Endodermal cell (in vitro differentiated cells): ENCODE measurements around the gene CCSER1. TPM values are rescaled to one million over a fixed set of nuclear protein-coding genes. Genes with fewer than 3 reads are reported as not detected.

Experiments used
- DNase-seq: peaks from one replicate; pipeline ENCODE4 v3.0.0-alpha.2; 2017
- H3K27ac ChIP-seq: 2 replicates; pipeline ENCODE4 v1.5.1; 2013; ENCODE audit warnings: mild to moderate bottlenecking, low read depth, low read length, moderate library complexity
- H3K27me3 ChIP-seq: 2 replicates; pipeline ENCODE4 v1.6.1; 2013; ENCODE audit warnings: mild to moderate bottlenecking, low read length, moderate library complexity; ENCODE audit not compliant: insufficient read depth, control insufficient read depth, poor library complexity, severe bottlenecking
- H3K36me3 ChIP-seq: 2 replicates; pipeline ENCODE4 v1.7.0; 2013; ENCODE audit warnings: mild to moderate bottlenecking, low read length, moderate library complexity; ENCODE audit not compliant: control insufficient read depth, insufficient read depth
- H3K4me1 ChIP-seq: one replicate; pipeline ENCODE4 v1.7.0; 2013; ENCODE audit warnings: low read length; ENCODE audit not compliant: control insufficient read depth, insufficient read depth
- H3K4me3 ChIP-seq: 2 replicates; pipeline ENCODE4 v1.5.1; 2013; ENCODE audit warnings: mild to moderate bottlenecking, low read length, moderate library complexity
- H3K9ac ChIP-seq: 2 replicates; pipeline ENCODE4 v1.6.1; 2013; ENCODE audit warnings: mild to moderate bottlenecking, low read length, moderate library complexity; ENCODE audit not compliant: poor library complexity, severe bottlenecking; ENCODE audit errors: extremely low read depth
- H3K9me3 ChIP-seq: 2 replicates; pipeline ENCODE4 v1.6.1; 2013; ENCODE audit warnings: mild to moderate bottlenecking, low read length, moderate library complexity; ENCODE audit not compliant: control insufficient read depth
- H3K27ac Mint-ChIP-seq: 2 replicates; pipeline ENCODE4 v1.8.0; 2020; ENCODE audit warnings: mixed read lengths
- H3K27me3 Mint-ChIP-seq: 2 replicates; pipeline ENCODE4 v1.8.0; 2021; ENCODE audit warnings: mild to moderate bottlenecking, mixed read lengths; ENCODE audit not compliant: insufficient read depth
- H3K36me3 Mint-ChIP-seq: 2 replicates; pipeline ENCODE4 v1.8.0; 2020; ENCODE audit warnings: low read depth, mixed read lengths
- H3K4me1 Mint-ChIP-seq: 2 replicates; pipeline ENCODE4 v1.8.0; 2020; ENCODE audit warnings: mixed read lengths
- H3K4me3 Mint-ChIP-seq: 2 replicates; pipeline ENCODE4 v1.8.0; 2020; ENCODE audit warnings: mild to moderate bottlenecking, moderate library complexity, mixed read lengths
- H3K9me3 Mint-ChIP-seq: 2 replicates; pipeline ENCODE4 v1.8.0; 2020; ENCODE audit warnings: mild to moderate bottlenecking, mixed read lengths
- CTCF ChIP-seq: fragments of 200-600 bp; sonication (generic); conservative IDR thresholded peaks from 2 replicates; pipeline ENCODE4 v1.5.0; 2021; ENCODE audit warnings: antibody characterized with exemption, mild to moderate bottlenecking
- WGBS, 2 experiments: methylation state at CpG; one replicate each; pipeline versions ENCODE4 v1.1.5 to v1.1.7; 2013; ENCODE audit warnings: missing lambda C conversion rate in 2 of 2, mixed read lengths in 1 of 2; ENCODE audit not compliant: insufficient coverage in 1 of 2, insufficient read length in 1 of 2; 5-methylcytosine and 5-hydroxymethylcytosine counted together
- total RNA-seq, 2 donors: library from RNA; stranded (reverse); fragmentation: NEBNext Ultra II Directional in 1 of 2; extraction: Animal tissue kit (Norgen Biotek cat#: 25700) in 1 of 2; gene quantifications; 2 replicates in 1 of 2; 3 replicates in 1 of 2; pipeline ENCODE4 v1.2.1, GENCODE V29; 2021

CCSER1 gene
- total RNA-seq, 2 donors from 2014 or later = 1.1 to 2.2 TPM

GRCh38 chr4:91280551-91281290 is 1153.5 kb downstream of the CCSER1 start:
- no peak overlapping the region for H3K4me3 ChIP-seq
- no peak overlapping the region for H3K9ac ChIP-seq
- H3K27ac ChIP-seq = no peak overlapping the region
- WGBS, 2 experiments = 33 to 77% methylated on average over 1 to 3 of the region's 3 CpGs
- no peaks in the 10 kb centered on the region for H3K4me1 Mint-ChIP-seq
- H3K9me3 Mint-ChIP-seq = no peaks in the 10 kb centered on the region
- TF ChIP-seq CTCF = no peak
- DNase-seq = no peak
- no peak overlapping the region for H3K4me3 Mint-ChIP-seq
- H3K36me3 ChIP-seq = no peaks in the 10 kb centered on the region
- H3K27ac Mint-ChIP-seq = no peak overlapping the region
- no peaks in the 10 kb centered on the region for H3K9me3 ChIP-seq
- H3K27me3 ChIP-seq = no peaks in the 10 kb centered on the region
- no peaks in the 10 kb centered on the region for H3K4me1 ChIP-seq
- H3K27me3 Mint-ChIP-seq = no peaks in the 10 kb centered on the region
- H3K36me3 Mint-ChIP-seq = no peaks in the 10 kb centered on the region

- no peak for TF ChIP-seq CTCF
- Mint-ChIP-seq H3K9me3 (no peaks in the 10 kb centered on the region), H3K27me3 (no peaks in the 10 kb centered on the region)
Measured at GRCh38 chr4:91282217-91282616, 1155.0 kb downstream of the CCSER1 start.

GRCh38 chr4:91283726-91284230 is 1156.6 kb downstream of the CCSER1 start:
- Histone ChIP-seq H3K4me1 (no peaks in the 10 kb centered on the region), H3K4me3 (no peak overlapping the region), H3K9ac (no peak overlapping the region), H3K9me3 (no peaks in the 10 kb centered on the region), H3K27me3 (no peaks in the 10 kb centered on the region), H3K27ac (no peak overlapping the region), H3K36me3 (no peaks in the 10 kb centered on the region)
- TF ChIP-seq CTCF = no peak
- no peak overlapping the region for H3K27ac Mint-ChIP-seq
- no peak for DNase-seq
- H3K4me1 Mint-ChIP-seq = no peaks in the 10 kb centered on the region
- no peaks in the 10 kb centered on the region for H3K9me3 Mint-ChIP-seq
- 97% methylated on average over 1 of the region's 1 CpG; no CpG with 5 or more reads in 1 of the 2 experiments for WGBS, 2 experiments
- H3K4me3 Mint-ChIP-seq = no peak overlapping the region
- H3K36me3 Mint-ChIP-seq = no peaks in the 10 kb centered on the region
- H3K27me3 Mint-ChIP-seq = no peaks in the 10 kb centered on the region

More at GRCh38 chr4:91282217-91282616, 1155.0 kb downstream of the CCSER1 start:
- Histone ChIP-seq H3K27ac (no peak overlapping the region), H3K9ac (no peak overlapping the region), H3K9me3 (no peaks in the 10 kb centered on the region), H3K36me3 (no peaks in the 10 kb centered on the region), H3K4me3 (no peak overlapping the region), H3K27me3 (no peaks in the 10 kb centered on the region), H3K4me1 (no peaks in the 10 kb centered on the region)
- Mint-ChIP-seq H3K36me3 (no peaks in the 10 kb centered on the region), H3K4me1 (no peaks in the 10 kb centered on the region), H3K27ac (no peak overlapping the region), H3K4me3 (no peak overlapping the region)
- 96% methylated on average over 3 of the region's 3 CpGs; no CpG with 5 or more reads in 1 of the 2 experiments for WGBS, 2 experiments
- no peak for DNase-seq
